OCI-LY7 (cell line): Measurements from ENCODE around the gene NUDCD3. TPM values are rescaled to one million over a fixed set of nuclear protein-coding genes. Genes with fewer than 3 reads are reported as not detected.

Experiments used
- BruUV-seq: library from RNA; stranded (reverse); fragments of 400-500 nt; replicated peaks from 2 replicates; lab custom pipeline; 2021; lab: Mats Ljungman, UMichigan
- CTCF ChIA-PET: fragments of 300-600 bp; sonication (Branson Sonifier 250); formaldehyde crosslinking; loops from one replicate; lab custom pipeline; 2022; ENCODE audit warnings: antibody characterized with exemption; ENCODE audit not compliant: unreplicated experiment; lab: Charles Lee
- POLR2A ChIA-PET: fragments of 300-600 bp; sonication (Branson Sonifier 250); formaldehyde crosslinking; loops from one replicate; lab custom pipeline; 2022; ENCODE audit warnings: antibody characterized with exemption; lab: Charles Lee
- DNase-seq: peaks from one replicate; pipeline ENCODE4 v3.0.0-alpha.2; 2015; ENCODE audit warnings: low spot score
- H2AFZ ChIP-seq: fragments of 200-600 bp; sonication (generic), shearing (Covaris generic); 2 replicates; pipeline ENCODE4 v1.6.1; 2014; ENCODE audit warnings: mild to moderate bottlenecking, antibody characterized with exemption, low read length, moderate library complexity
- H3K27ac ChIP-seq: fragments of 200-600 bp; sonication (generic); 2 replicates; pipeline ENCODE4 v1.5.1; 2014; ENCODE audit warnings: mixed run types, low read depth, mild to moderate bottlenecking, moderate library complexity, low read length, inconsistent platforms; ENCODE audit not compliant: poor library complexity, severe bottlenecking
- H3K36me3 ChIP-seq: fragments of 200-600 bp; sonication (generic); 2 replicates; pipeline ENCODE4 v1.6.1; 2014; ENCODE audit warnings: mild to moderate bottlenecking, antibody characterized with exemption, low read length, moderate library complexity, mixed read lengths; ENCODE audit not compliant: insufficient read depth
- H3K4me1 ChIP-seq: fragments of 200-600 bp; sonication (generic); 2 replicates; pipeline ENCODE4 v1.5.1; 2014; ENCODE audit warnings: mild to moderate bottlenecking, low read length; ENCODE audit not compliant: insufficient read depth, poor library complexity, severe bottlenecking
- H3K4me2 ChIP-seq: fragments of 200-600 bp; sonication (generic); 2 replicates; pipeline ENCODE4 v1.6.1; 2014; ENCODE audit warnings: mild to moderate bottlenecking, low read length
- H3K4me3 ChIP-seq: fragments of 200-600 bp; sonication (generic); 2 replicates; pipeline ENCODE4 v1.5.1; 2014; ENCODE audit warnings: mild to moderate bottlenecking, low read depth, low read length; ENCODE audit not compliant: poor library complexity, severe bottlenecking
- H3K79me2 ChIP-seq: fragments of 200-600 bp; sonication (generic); 2 replicates; pipeline ENCODE4 v1.6.1; 2016; ENCODE audit warnings: low read depth, mild to moderate bottlenecking, low read length, moderate library complexity, mixed read lengths; ENCODE audit not compliant: insufficient read depth
- H3K9me2 ChIP-seq: fragments of 200-600 bp; sonication (generic); 2 replicates; pipeline ENCODE4 v1.6.1; 2016; ENCODE audit warnings: mild to moderate bottlenecking, low read length, mixed read lengths; ENCODE audit not compliant: insufficient read depth
- H3K9me3 ChIP-seq: fragments of 200-600 bp; sonication (generic); 2 replicates; pipeline ENCODE4 v1.6.1; 2014; ENCODE audit warnings: mild to moderate bottlenecking, mixed run types, low read length, mixed read lengths
- H4K20me1 ChIP-seq: fragments of 200-600 bp; sonication (generic); 2 replicates; pipeline ENCODE4 v1.6.1; 2014; ENCODE audit warnings: mild to moderate bottlenecking, antibody characterized with exemption, low read length, moderate library complexity, mixed read lengths; ENCODE audit not compliant: insufficient read depth
- EZH2phosphoT487 ChIP-seq: fragments of 200-600 bp; sonication (generic); IDR thresholded peaks from 2 replicates; pipeline ENCODE4 v1.6.1; 2018; ENCODE audit warnings: low read depth, borderline replicate concordance, mild to moderate bottlenecking, mixed run types, antibody characterized with exemption, low read length, moderate library complexity, mixed read lengths
- intact Hi-C: fragments of 100-400 bp; cut with micrococcal nuclease; formaldehyde crosslinking; loops from one replicate; pipeline ENCODE4 v1.10.0; 2022; ENCODE audit not compliant: unreplicated experiment
- total RNA-seq, 2 experiments: library from RNA; depleted of rRNA in 1 of 2; stranded (reverse); fragments of >200 nt in 1 of 2; shearing (Covaris generic) in 1 of 2; gene quantifications; 2 replicates each; pipeline ENCODE4 v1.2.3, GENCODE V29; 2014 to 2022
- TF ChIP-seq, protein P1 (sequence below): fragments of 200-600 bp; sonication (generic); conservative IDR thresholded peaks from 2 replicates; pipeline ENCODE4 v1.5.1; 2014; ENCODE audit warnings: mild to moderate bottlenecking, antibody characterized with exemption, low read length, moderate library complexity, mixed read lengths

NUDCD3 gene
- total RNA-seq, 2 experiments from 2014 or later: 57.0 to 108 TPM

DNA sequence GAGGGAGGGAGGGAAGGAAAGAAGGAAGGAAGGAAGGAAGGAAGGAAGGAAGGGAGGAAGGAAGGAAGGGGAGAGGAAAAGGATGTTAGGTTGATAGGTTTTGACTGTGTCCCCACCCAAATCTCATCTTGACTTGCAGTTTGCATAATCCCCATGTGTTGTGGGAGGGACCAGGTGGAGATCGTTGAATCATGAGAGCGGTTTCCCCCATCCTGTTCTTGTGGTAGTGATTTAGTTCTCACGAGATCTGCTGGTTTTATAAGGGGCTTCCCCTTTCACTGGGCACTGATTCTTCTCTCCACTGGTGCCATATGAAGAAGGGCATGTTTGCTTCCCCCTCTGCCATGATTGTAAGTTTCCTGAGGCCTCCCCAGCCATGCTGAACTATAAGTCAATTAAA, 15.1 kb upstream of the NUDCD3 start:
- ChIA-PET POLR2A (no interaction called here), CTCF (no interaction called here)

DNA sequence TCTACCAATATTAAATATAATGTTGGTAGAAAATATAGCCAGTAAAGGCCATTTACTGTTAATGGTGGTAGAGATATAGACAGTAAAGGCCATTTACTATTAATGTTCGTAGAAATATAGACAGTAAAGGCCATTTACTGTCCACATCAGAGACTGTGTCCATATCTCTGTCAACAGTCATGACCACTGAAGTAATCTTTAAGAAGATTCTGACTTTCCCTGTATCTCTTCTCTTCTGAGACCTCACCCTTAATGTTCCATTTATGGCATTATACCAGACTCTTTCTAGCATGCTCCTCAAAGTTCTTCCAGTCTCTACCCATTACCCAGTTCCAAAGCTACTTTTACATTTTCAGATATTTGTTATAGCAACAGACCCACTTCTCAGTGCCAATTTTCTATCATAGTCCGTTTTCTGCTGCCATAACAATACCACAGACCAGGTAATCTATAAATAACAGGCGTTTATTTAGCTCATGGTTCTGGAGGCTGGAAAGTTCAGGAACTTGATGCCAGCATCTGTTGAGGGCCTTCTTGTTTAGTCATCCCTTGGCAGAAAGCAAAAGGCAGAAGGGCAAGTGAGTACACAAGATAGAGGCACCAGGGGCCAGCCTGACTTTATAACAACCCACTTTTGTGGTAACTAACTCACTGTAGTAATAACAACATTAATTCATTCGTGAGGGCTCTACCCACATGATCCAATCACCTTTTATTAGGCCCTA, 7.9 kb upstream of the NUDCD3 start:
- no peaks in the 10 kb centered on the region for H3K36me3 ChIP-seq

More for the DNA sequence above, 15.1 kb upstream of the NUDCD3 start:
- Histone ChIP-seq H3K4me2 (no peak overlapping the region), H2AFZ (no peak overlapping the region), H3K9me3 (no peaks in the 10 kb centered on the region), H3K4me1 (no peaks in the 10 kb centered on the region), H3K9me2 (no peaks in the 10 kb centered on the region), H3K4me3 (no peak overlapping the region), H3K36me3 (no peaks in the 10 kb centered on the region), H4K20me1 (no peaks in the 10 kb centered on the region), H3K79me2 (no peaks in the 10 kb centered on the region), H3K27ac (no peak overlapping the region)
- DNase-seq: no peak
- intact Hi-C loops: no loop called here
- BruUV-seq: no TSS peak
- no peak for TF ChIP-seq EZH2phosphoT487
- TF ChIP-seq, protein P1, sequence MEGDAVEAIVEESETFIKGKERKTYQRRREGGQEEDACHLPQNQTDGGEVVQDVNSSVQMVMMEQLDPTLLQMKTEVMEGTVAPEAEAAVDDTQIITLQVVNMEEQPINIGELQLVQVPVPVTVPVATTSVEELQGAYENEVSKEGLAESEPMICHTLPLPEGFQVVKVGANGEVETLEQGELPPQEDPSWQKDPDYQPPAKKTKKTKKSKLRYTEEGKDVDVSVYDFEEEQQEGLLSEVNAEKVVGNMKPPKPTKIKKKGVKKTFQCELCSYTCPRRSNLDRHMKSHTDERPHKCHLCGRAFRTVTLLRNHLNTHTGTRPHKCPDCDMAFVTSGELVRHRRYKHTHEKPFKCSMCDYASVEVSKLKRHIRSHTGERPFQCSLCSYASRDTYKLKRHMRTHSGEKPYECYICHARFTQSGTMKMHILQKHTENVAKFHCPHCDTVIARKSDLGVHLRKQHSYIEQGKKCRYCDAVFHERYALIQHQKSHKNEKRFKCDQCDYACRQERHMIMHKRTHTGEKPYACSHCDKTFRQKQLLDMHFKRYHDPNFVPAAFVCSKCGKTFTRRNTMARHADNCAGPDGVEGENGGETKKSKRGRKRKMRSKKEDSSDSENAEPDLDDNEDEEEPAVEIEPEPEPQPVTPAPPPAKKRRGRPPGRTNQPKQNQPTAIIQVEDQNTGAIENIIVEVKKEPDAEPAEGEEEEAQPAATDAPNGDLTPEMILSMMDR: no peak

More for the DNA sequence above, 7.9 kb upstream of the NUDCD3 start:
- DNase-seq: no peak
- Histone ChIP-seq H2AFZ (no peak overlapping the region), H4K20me1 (no peaks in the 10 kb centered on the region), H3K9me2 (no peaks in the 10 kb centered on the region), H3K79me2 (no peaks in the 10 kb centered on the region), H3K4me1 (no peaks in the 10 kb centered on the region), H3K27ac (no peak overlapping the region), H3K4me3 (no peak overlapping the region), H3K9me3 (no peaks in the 10 kb centered on the region), H3K4me2 (no peak overlapping the region)
- ChIA-PET POLR2A (interaction anchor here (0.7 kb wide), 1 partner anchor 82 kb away, joined by 3 read pairs; no protein-coding TSS in a partner anchor), CTCF (no interaction called here)
- no peak for TF ChIP-seq EZH2phosphoT487
- TF ChIP-seq, protein P1: no peak
- no TSS peak for BruUV-seq
- intact Hi-C loops: no loop called here
